ENCODE data around the gene ACOXL. TPM values are rescaled to one million over a fixed set of nuclear protein-coding genes. Genes with fewer than 3 reads are reported as not detected.

Gene ACOXL
- total and polyA plus RNA-seq, 2 of the 8 experiments (the other 6 are each of a cell fraction or from before 2014, with no cell fraction given), result 11.4 to 20.6 TPM

DNA sequence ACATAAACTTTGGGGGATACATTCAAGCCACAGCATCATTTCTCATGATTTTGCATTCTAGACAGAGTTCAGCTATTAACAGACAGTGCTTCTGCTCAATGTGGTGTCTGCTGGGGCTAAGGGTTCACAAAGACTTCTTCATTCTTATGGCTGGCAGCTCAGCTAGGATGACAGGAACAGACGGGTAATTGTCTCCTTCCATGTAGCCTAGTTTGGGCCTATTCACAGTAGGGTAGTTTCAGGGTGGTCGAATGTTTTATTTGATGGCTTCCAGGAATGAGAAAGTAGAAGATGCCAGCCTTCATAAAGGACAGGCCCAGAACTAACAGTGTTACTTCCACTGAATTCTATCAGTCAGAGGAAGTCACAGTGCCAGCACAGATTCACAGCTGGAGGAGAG lies 362.3 kb downstream of the ACOXL start (continued):
- TF ChIP-seq RAD21 (IDR thresholded peaks at IDR 0.05 in 1 of 2, conservative IDR thresholded peaks at IDR 0.05 in 1 of 2; ENCODE audit: low read depth in 2 of 2, low read length in 2 of 2), result no peak
- TF ChIP-seq NANOG (IDR thresholded peaks at IDR 0.05; ENCODE audit: insufficient read depth, low read depth, low read length, poor library complexity, severe bottlenecking), result no peak
- no peak for TF ChIP-seq RFX5 (IDR thresholded peaks at IDR 0.05; ENCODE audit: borderline replicate concordance, low read depth, low read length)
- no peak for TF ChIP-seq BRCA1 (IDR thresholded peaks at IDR 0.05; ENCODE audit: low read depth, low read length)
- no peak for TF ChIP-seq CREB1 (IDR thresholded peaks at IDR 0.05)
- TF ChIP-seq KDM1A (IDR thresholded peaks at IDR 0.05; ENCODE audit: borderline replicate concordance, low read length), result no peak
- TF ChIP-seq, protein P1, sequence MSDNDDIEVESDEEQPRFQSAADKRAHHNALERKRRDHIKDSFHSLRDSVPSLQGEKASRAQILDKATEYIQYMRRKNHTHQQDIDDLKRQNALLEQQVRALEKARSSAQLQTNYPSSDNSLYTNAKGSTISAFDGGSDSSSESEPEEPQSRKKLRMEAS (IDR thresholded peaks at IDR 0.05), result no peak
- no peak for TF ChIP-seq POU5F1 (IDR thresholded peaks at IDR 0.05; ENCODE audit: low read depth, low read length)
- TF ChIP-seq, protein P2, sequence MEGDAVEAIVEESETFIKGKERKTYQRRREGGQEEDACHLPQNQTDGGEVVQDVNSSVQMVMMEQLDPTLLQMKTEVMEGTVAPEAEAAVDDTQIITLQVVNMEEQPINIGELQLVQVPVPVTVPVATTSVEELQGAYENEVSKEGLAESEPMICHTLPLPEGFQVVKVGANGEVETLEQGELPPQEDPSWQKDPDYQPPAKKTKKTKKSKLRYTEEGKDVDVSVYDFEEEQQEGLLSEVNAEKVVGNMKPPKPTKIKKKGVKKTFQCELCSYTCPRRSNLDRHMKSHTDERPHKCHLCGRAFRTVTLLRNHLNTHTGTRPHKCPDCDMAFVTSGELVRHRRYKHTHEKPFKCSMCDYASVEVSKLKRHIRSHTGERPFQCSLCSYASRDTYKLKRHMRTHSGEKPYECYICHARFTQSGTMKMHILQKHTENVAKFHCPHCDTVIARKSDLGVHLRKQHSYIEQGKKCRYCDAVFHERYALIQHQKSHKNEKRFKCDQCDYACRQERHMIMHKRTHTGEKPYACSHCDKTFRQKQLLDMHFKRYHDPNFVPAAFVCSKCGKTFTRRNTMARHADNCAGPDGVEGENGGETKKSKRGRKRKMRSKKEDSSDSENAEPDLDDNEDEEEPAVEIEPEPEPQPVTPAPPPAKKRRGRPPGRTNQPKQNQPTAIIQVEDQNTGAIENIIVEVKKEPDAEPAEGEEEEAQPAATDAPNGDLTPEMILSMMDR (IDR thresholded peaks at IDR 0.05; ENCODE audit: control extremely low read depth in 1 of 3, insufficient read depth in 1 of 3, low read depth in 1 of 3, low read length in 3 of 3), result no peak
- TF ChIP-seq NRF1 (IDR thresholded peaks at IDR 0.05; ENCODE audit: low read depth, low read length), result no peak
